Fibroblast of mammary gland (primary cell): ENCODE measurements around the gene CHD2.

ENCODE experiments used
- DNase-seq: peaks from one replicate; pipeline ENCODE4 v3.0.0-alpha.2; 2010; ENCODE audit warnings: low read depth
- H3K4me3 ChIP-seq: 2 replicates; pipeline ENCODE4 v1.5.1; 2011; ENCODE audit warnings: low read depth, mild to moderate bottlenecking, low read length, moderate library complexity; ENCODE audit not compliant: control insufficient read depth
- CTCF ChIP-seq: conservative IDR thresholded peaks from 2 replicates; pipeline ENCODE4 v1.5.1; 2011; ENCODE audit warnings: low read depth, low read length, inconsistent platforms; ENCODE audit not compliant: control insufficient read depth, insufficient read depth

CHD2 gene

GRCh38 chr15:92921215-92922131, 21.3 kb downstream of the CHD2 start:
- peak; percentile 84 for DNase-seq
- TF ChIP-seq CTCF = no peak
- no peak overlapping the region for H3K4me3 ChIP-seq

DNA sequence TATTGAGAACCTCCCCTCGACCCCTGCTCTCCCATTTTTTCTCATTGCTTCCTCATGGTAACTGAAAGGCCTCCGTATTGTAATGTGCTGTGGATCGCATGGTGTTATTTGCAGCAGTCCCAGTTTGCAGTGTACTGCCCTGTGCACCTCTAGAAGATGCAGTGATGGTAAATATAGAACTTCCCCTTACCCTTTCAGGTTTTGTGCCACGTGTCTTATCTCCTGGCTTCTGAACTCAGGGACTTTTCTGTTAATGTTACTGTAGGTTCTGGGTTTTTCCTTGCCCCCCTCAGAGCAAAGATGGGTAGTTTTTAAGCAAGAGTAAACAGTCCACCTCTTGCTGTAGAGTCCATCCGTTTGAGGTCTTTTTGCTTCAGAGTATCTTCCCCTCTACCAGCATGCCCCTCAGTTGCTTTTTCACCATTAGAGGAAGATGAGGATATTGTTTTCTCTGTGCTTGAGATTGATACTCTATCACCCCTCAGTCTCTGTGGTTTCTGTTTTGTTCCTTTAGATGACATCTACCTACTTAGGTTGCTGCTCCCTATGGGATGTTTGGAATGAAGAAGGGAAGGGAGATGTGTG, 22.4 kb downstream of the CHD2 start:
- no peak for DNase-seq
- no peak overlapping the region for H3K4me3 ChIP-seq
- TF ChIP-seq CTCF = no peak

GRCh38 chr15:92924216-92924615, 24.1 kb downstream of the CHD2 start:
- TF ChIP-seq CTCF = no peak
- no peak for DNase-seq
- no peak overlapping the region for H3K4me3 ChIP-seq

DNA sequence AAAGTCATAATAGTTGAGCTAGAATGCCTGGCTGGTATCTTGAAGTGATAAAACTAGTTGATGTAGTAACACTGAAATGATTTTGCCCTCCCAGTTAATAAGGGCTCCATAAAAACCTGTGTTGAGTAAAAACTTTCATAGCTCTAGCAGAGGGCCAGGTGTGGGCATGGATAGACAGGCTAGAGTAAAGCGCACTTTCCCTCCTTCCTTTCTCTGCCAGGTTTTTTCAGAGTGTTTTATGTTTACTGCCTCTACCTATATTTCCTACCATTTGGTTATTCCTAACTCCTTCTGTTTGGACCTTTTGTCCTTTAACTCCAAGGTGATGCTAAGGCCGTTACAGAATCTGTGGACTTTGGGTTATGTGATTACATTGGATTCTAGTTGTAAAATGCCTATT, 25.3 kb downstream of the CHD2 start:
- no peak overlapping the region for H3K4me3 ChIP-seq
- DNase-seq = no peak
- no peak for TF ChIP-seq CTCF

- no peak for DNase-seq
- TF ChIP-seq CTCF = no peak
- no peak overlapping the region for H3K4me3 ChIP-seq
These were observed 28.2 kb downstream of the CHD2 start for GRCh38 chr15:92928225-92928750.

DNA sequence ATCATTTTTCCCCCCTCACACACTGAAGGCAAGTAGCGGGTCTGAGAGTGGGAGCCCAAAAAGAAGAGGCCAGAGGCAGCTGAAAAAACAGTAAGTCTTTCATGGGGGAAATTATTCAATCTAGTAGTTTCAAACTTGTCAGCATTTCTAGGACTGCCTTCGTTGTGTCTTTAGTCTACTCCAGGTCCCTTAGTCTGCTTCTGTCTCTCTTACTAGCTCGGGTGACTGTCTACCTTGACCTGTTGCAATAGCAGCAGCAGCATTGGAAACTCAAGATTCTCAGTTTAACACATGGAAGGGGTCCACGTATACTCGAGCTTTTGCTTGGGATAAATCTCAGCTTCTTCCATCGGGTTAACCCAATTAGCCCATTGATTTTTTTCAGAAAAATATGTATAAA, 28.9 kb downstream of the CHD2 start:
- no peak overlapping the region for H3K4me3 ChIP-seq
- DNase-seq = no peak
- no peak for TF ChIP-seq CTCF
